SK-N-SH (cell line): ENCODE results near the gene BSN. TPM values are rescaled to one million over a fixed set of nuclear protein-coding genes. Genes with fewer than 3 reads are reported as not detected.

Source experiments
- CTCF ChIA-PET: fragments of 300-600, 350-600 bp; formaldehyde crosslinking; extraction: SDS; loops from one replicate; lab custom pipeline; 2021; lab: Yijun Ruan, JAX
- POLR2A ChIA-PET: fragments of 350-600 bp; sonication (Branson Sonifier 250); formaldehyde crosslinking; extraction: SDS; loops from one replicate; lab custom pipeline; 2020; ENCODE audit warnings: antibody characterized with exemption, inconsistent platforms; lab: Yijun Ruan, JAX
- DNase-seq: peaks from one replicate; pipeline ENCODE4 v3.0.0; 2012
- H2AFZ ChIP-seq: fragments of 200-600 bp; sonication (generic); 2 replicates; pipeline ENCODE4 v1.8.1; 2016; ENCODE audit warnings: antibody characterized with exemption, mild to moderate bottlenecking, low read depth
- H3F3A ChIP-seq: fragments of 200-600 bp; sonication (generic); replicated peaks from 2 replicates; pipeline ENCODE3; 2016; ENCODE audit warnings: antibody characterized with exemption, mild to moderate bottlenecking; ENCODE audit not compliant: insufficient read depth
- H3K27ac ChIP-seq, 2 experiments: fragments of 200-500 bp in 1 of 2; fragments of 200-600 bp in 1 of 2; sonication (Bioruptor generic) in 1 of 2; sonication (generic), shearing (Covaris generic) in 1 of 2; 2 replicates each; pipeline versions ENCODE4 v1.5.1 to v1.6.1; 2014 to 2016; ENCODE audit warnings: low read depth in 2 of 2, inconsistent platforms in 1 of 2, low read length in 1 of 2, mild to moderate bottlenecking in 1 of 2, mixed read lengths in 1 of 2
- H3K27me3 ChIP-seq: fragments of 200-600 bp; sonication (generic), shearing (Covaris generic); 2 replicates; pipeline ENCODE4 v1.6.1; 2016; ENCODE audit warnings: mixed run types; ENCODE audit not compliant: insufficient read depth
- H3K36me3 ChIP-seq, 2 experiments: fragments of 200-500 bp in 1 of 2; fragments of 200-600 bp in 1 of 2; sonication (Bioruptor generic) in 1 of 2; sonication (generic) in 1 of 2; replicated peaks in 1 of 2; 2 replicates each; pipeline versions ENCODE3 to v1.5.1; 2014 to 2016; ENCODE audit warnings: low read length in 1 of 2, mild to moderate bottlenecking in 1 of 2; ENCODE audit not compliant: insufficient read depth in 2 of 2, control insufficient read depth in 1 of 2
- H3K4me1 ChIP-seq, 2 experiments: fragments of 200-500 bp in 1 of 2; fragments of 200-600 bp in 1 of 2; sonication (Bioruptor generic) in 1 of 2; sonication (generic), shearing (Covaris generic) in 1 of 2; 2 replicates each; pipeline versions ENCODE4 v1.5.1 to v1.6.1; 2014 to 2016; ENCODE audit warnings: low read depth in 1 of 2, low read length in 1 of 2, mixed run types in 1 of 2; ENCODE audit not compliant: insufficient read depth in 2 of 2, control insufficient read depth in 1 of 2
- H3K4me2 ChIP-seq: fragments of 200-600 bp; sonication (generic), shearing (Covaris generic); 2 replicates; pipeline ENCODE4 v1.6.1; 2017; ENCODE audit warnings: mixed run types
- H3K4me3 ChIP-seq, 2 experiments: fragments of 200-500 bp in 1 of 2; fragments of 200-600 bp in 1 of 2; sonication (Bioruptor generic) in 1 of 2; sonication (generic), shearing (Covaris generic) in 1 of 2; 2 replicates each; pipeline versions ENCODE4 v1.5.1 to v1.8.1; 2014 to 2016; ENCODE audit warnings: low read depth in 2 of 2, inconsistent platforms in 1 of 2, low read length in 1 of 2, mild to moderate bottlenecking in 1 of 2, mixed read lengths in 1 of 2, moderate library complexity in 1 of 2
- H3K79me2 ChIP-seq: fragments of 200-600 bp; sonication (generic); 2 replicates; pipeline ENCODE4 v1.8.1; 2017; ENCODE audit warnings: mild to moderate bottlenecking; ENCODE audit not compliant: insufficient read depth
- H3K9ac ChIP-seq: fragments of 200-600 bp; sonication (generic); 2 replicates; pipeline ENCODE4 v1.6.1; 2017; ENCODE audit warnings: mixed run types
- H3K9me2 ChIP-seq: fragments of 200-600 bp; sonication (generic); 2 replicates; pipeline ENCODE4 v1.6.1; 2017; ENCODE audit warnings: mixed run types
- H3K9me3 ChIP-seq: fragments of 200-600 bp; sonication (generic); 2 replicates; pipeline ENCODE4 v1.6.1; 2017; ENCODE audit warnings: mixed run types, mild to moderate bottlenecking, moderate library complexity
- H4K20me1 ChIP-seq: fragments of 200-600 bp; sonication (generic); 2 replicates; pipeline ENCODE4 v1.6.1; 2017; ENCODE audit warnings: mild to moderate bottlenecking, mixed run types; ENCODE audit not compliant: insufficient read depth
- CHD2 ChIP-seq: fragments of 150-350 bp; IDR thresholded peaks from 2 replicates; pipeline ENCODE4 v1.6.1; 2018; ENCODE audit warnings: low read length; ENCODE audit not compliant: partially characterized antibody
- ELF1 ChIP-seq: IDR thresholded peaks from 2 replicates; pipeline ENCODE4 v1.4.0; 2012
- FOXJ3 ChIP-seq: sonication (generic); formaldehyde crosslinking; IDR thresholded peaks from 2 replicates; pipeline ENCODE4 v1.5.1; 2020; ENCODE audit warnings: mild to moderate bottlenecking, missing genetic modification reagents
- FOXM1 ChIP-seq: IDR thresholded peaks from 2 replicates; pipeline ENCODE4 v1.4.0; 2012; ENCODE audit warnings: low read depth, mild to moderate bottlenecking
- GATA2 ChIP-seq: sonication (generic); formaldehyde crosslinking; IDR thresholded peaks from 2 replicates; pipeline ENCODE4 v1.5.0; 2020; ENCODE audit warnings: mild to moderate bottlenecking, missing genetic modification reagents
- MEF2A ChIP-seq: IDR thresholded peaks from 2 replicates; pipeline ENCODE4 v1.4.0; 2012; ENCODE audit warnings: low read depth, borderline replicate concordance
- MXI1 ChIP-seq: IDR thresholded peaks from 2 replicates; pipeline ENCODE4 v1.6.1; 2012; ENCODE audit warnings: mild to moderate bottlenecking, low read depth, low read length, improper control_type of control experiment
- NRF1 ChIP-seq: IDR thresholded peaks from 2 replicates; pipeline ENCODE4 v1.6.1; 2012; ENCODE audit warnings: low read depth, mild to moderate bottlenecking, low read length
- POLR2AphosphoS5 ChIP-seq: IDR thresholded peaks from 2 replicates; pipeline ENCODE4 v1.6.1; 2012; ENCODE audit warnings: low read depth, low read length
- RAD21 ChIP-seq: IDR thresholded peaks from 2 replicates; pipeline ENCODE4 v1.6.1; 2012; ENCODE audit warnings: mild to moderate bottlenecking, low read length
- RFX5 ChIP-seq: IDR thresholded peaks from 2 replicates; pipeline ENCODE4 v1.6.1; 2012; ENCODE audit warnings: mild to moderate bottlenecking, improper control_type of control experiment, low read length
- SIN3A ChIP-seq: IDR thresholded peaks from 2 replicates; pipeline ENCODE4 v1.6.1; 2012; ENCODE audit warnings: low read depth, mild to moderate bottlenecking, low read length, moderate library complexity, borderline replicate concordance
- SMC3 ChIP-seq: IDR thresholded peaks from 2 replicates; pipeline ENCODE4 v1.6.1; 2012; ENCODE audit warnings: low read depth, low read length, improper control_type of control experiment
- TAF1 ChIP-seq: IDR thresholded peaks from 2 replicates; pipeline ENCODE4 v1.6.1; 2012; ENCODE audit warnings: low read depth, mild to moderate bottlenecking, low read length, moderate library complexity, borderline replicate concordance
- WGBS: methylation state at CpG from one replicate; pipeline ENCODE4 v1.1.6; 2017; ENCODE audit warnings: low lambda C conversion rate; 5-methylcytosine and 5-hydroxymethylcytosine counted together
- polyA plus RNA-seq, 3 experiments: library from polyadenylated mRNA; depleted of rRNA; stranded (reverse); fragments of >200 nt; gene quantifications; 2 replicates each; pipeline ENCODE4 v1.2.3, GENCODE V29; 2012
- TF ChIP-seq, protein P1 (sequence below): IDR thresholded peaks from 2 replicates; pipeline ENCODE4 v1.4.0; 2012; ENCODE audit warnings: low read depth, borderline replicate concordance
- TF ChIP-seq, protein P2 (sequence below): IDR thresholded peaks from 2 replicates; pipeline ENCODE4; 2012
- TF ChIP-seq, protein P3 (sequence below): IDR thresholded peaks from 2 replicates; pipeline ENCODE4 v1.4.0; 2012; ENCODE audit warnings: low read depth, borderline replicate concordance

The BSN gene
- polyA plus RNA-seq, 1 of the 3 experiments (the other 2 are of a cell fraction) = 0.07 TPM

DNA sequence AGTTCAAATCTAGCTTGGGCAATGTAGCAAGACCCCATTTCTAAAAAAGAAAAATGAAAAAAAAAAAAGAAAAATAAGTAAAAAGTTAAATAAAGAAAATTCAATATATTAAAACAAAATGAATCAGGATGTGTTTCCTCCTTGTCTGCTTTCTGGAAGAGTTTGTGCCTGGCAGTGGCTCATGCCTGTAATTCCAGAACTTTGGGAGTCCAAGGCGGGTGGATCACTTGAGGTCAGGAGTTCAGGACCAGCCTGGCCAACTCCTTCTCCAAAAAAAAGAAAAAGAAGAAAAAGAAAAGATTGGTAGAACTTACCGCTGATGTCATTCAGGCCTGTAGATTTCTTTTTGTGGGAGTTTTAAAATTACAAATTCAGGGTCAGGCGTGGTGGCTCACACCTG lies 47.4 kb upstream of the BSN start:
- WGBS = 95% methylated on average over 3 of the region's 3 CpGs
- POLR2A ChIA-PET = no interaction called here
- peaks cover 41% of the 10 kb centered on the region for H3K79me2 ChIP-seq

DNA sequence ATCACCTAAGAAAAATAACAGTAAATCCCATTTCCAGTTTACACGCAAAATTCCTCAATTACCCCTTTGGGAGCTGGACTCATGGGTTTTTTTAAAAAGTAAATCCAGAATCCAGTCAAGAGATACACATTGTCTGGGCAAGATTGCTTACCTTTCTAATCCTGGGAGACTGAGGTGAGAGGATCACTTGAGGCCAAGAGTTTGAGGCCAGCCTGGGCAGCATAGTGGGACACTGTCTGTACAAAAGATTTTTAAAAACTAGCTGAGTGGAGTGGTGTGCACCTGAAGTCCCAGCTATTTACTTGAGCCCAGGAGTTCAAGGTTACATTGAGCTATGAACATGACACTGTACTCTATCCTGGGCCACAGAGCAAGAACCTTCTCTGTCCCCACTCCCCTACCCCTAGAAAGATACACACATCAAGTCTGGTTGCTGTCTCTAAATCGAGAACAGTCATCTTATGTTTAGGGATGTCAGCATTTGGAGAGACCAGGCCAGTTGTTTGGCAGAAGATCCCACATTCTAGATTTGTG lies 45.2 kb upstream of the BSN start:
- Histone ChIP-seq H3K9me3 (no peaks in the 10 kb centered on the region), H3K27ac (no peak overlapping the region), H3K79me2 (peaks cover 29% of the 10 kb centered on the region), H3K4me3 (no peak overlapping the region), H4K20me1 (no peaks in the 10 kb centered on the region), H3K9me2 (no peaks in the 10 kb centered on the region), H3F3A (peaks cover 4% of the 10 kb centered on the region), H3K36me3 (peaks cover 9 to 15% of the 10 kb centered on the region in 2 experiments), H3K4me1 (no peaks in the 10 kb centered on the region), H3K9ac (no peak overlapping the region), H2AFZ (no peak overlapping the region), H3K27me3 (no peaks in the 10 kb centered on the region), H3K4me2 (no peak overlapping the region)
- CTCF ChIA-PET = interaction anchor here (1.0 to 1.1 kb wide), 2 partner anchors 10 to 31 kb away, joined by 3 to 7 read pairs; no protein-coding TSS in a partner anchor
- POLR2A ChIA-PET = no interaction called here
- no peak for TF ChIP-seq RFX5
- no peak for TF ChIP-seq ELF1
- TF ChIP-seq FOXM1 = no peak
- TF ChIP-seq, protein P1, sequence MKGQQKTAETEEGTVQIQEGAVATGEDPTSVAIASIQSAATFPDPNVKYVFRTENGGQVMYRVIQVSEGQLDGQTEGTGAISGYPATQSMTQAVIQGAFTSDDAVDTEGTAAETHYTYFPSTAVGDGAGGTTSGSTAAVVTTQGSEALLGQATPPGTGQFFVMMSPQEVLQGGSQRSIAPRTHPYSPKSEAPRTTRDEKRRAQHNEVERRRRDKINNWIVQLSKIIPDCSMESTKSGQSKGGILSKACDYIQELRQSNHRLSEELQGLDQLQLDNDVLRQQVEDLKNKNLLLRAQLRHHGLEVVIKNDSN = no peak
- no peak for TF ChIP-seq CHD2
- TF ChIP-seq GATA2 (CRISPR knock-in tag) = no peak
- TF ChIP-seq MEF2A = no peak
- TF ChIP-seq, protein P2, sequence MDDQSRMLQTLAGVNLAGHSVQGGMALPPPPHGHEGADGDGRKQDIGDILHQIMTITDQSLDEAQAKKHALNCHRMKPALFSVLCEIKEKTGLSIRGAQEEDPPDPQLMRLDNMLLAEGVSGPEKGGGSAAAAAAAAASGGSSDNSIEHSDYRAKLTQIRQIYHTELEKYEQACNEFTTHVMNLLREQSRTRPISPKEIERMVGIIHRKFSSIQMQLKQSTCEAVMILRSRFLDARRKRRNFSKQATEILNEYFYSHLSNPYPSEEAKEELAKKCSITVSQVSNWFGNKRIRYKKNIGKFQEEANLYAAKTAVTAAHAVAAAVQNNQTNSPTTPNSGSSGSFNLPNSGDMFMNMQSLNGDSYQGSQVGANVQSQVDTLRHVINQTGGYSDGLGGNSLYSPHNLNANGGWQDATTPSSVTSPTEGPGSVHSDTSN = no peak
- no peak for TF ChIP-seq MXI1
- TF ChIP-seq NRF1 = no peak
- no peak for TF ChIP-seq POLR2AphosphoS5
- TF ChIP-seq RAD21 = no peak
- no peak for TF ChIP-seq TAF1
- TF ChIP-seq FOXJ3 = no peak
- TF ChIP-seq, protein P3, sequence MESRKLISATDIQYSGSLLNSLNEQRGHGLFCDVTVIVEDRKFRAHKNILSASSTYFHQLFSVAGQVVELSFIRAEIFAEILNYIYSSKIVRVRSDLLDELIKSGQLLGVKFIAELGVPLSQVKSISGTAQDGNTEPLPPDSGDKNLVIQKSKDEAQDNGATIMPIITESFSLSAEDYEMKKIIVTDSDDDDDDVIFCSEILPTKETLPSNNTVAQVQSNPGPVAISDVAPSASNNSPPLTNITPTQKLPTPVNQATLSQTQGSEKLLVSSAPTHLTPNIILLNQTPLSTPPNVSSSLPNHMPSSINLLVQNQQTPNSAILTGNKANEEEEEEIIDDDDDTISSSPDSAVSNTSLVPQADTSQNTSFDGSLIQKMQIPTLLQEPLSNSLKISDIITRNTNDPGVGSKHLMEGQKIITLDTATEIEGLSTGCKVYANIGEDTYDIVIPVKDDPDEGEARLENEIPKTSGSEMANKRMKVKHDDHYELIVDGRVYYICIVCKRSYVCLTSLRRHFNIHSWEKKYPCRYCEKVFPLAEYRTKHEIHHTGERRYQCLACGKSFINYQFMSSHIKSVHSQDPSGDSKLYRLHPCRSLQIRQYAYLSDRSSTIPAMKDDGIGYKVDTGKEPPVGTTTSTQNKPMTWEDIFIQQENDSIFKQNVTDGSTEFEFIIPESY = no peak
- no peak for TF ChIP-seq SIN3A
- no peak for DNase-seq
- WGBS = 37% methylated on average over 2 of the region's 2 CpGs

More for the DNA sequence above, 47.4 kb upstream of the BSN start:
- Histone ChIP-seq H3F3A (peaks cover 5% of the 10 kb centered on the region), H3K9me3 (no peaks in the 10 kb centered on the region), H3K4me2 (no peak overlapping the region), H3K4me3 (no peak overlapping the region), H2AFZ (no peak overlapping the region), H3K4me1 (no peaks in the 10 kb centered on the region), H3K9me2 (no peaks in the 10 kb centered on the region), H3K36me3 (peaks cover 8 to 9% of the 10 kb centered on the region in 2 experiments), H3K27me3 (no peaks in the 10 kb centered on the region), H3K27ac (no peak overlapping the region), H3K9ac (no peak overlapping the region), H4K20me1 (no peaks in the 10 kb centered on the region)
- TF ChIP-seq SMC3 (no peak), MEF2A (no peak)
- TF ChIP-seq, protein P2 = no peak
- DNase-seq = no peak
- CTCF ChIA-PET = interaction anchor here (0.6 to 1.4 kb wide), 2 partner anchors 33 to 321 kb away, joined by 3 to 6 read pairs; no protein-coding TSS in a partner anchor
